Activated CD8-positive, alpha-beta memory T cell treated with anti-CD3 and anti-CD28 coated beads for 24 hours (primary cell): Measurements from ENCODE around the gene LZTR1.
"Not testable (repeated sequence)": the region's sequence is repeated elsewhere in the genome, so short reads cannot be mapped to it uniquely, and the experiment has no call there.

Source experiments
- DNase-seq: peaks from one replicate; pipeline ENCODE4 v3.0.0-alpha.2; 2020

The LZTR1 gene

GRCh38 chr22:20998411-20999336 is 16.6 kb downstream of the LZTR1 start:
- DNase-seq: peak; percentile 62

GRCh38 chr22:20999350-21000206 is 17.5 kb downstream of the LZTR1 start:
- no peak for DNase-seq

- peak; percentile 70 for DNase-seq
Observed at GRCh38 chr22:21000207-21000986, 18.3 kb downstream of the LZTR1 start.

- DNase-seq: no peak
Observed at GRCh38 chr22:21000987-21001600, 19.0 kb downstream of the LZTR1 start.

- DNase-seq: peak; percentile 99
Observed at GRCh38 chr22:21001601-21002325, 19.7 kb downstream of the LZTR1 start, which contains the start of gene THAP7. Gene THAP7, minus strand, starts transcription at chr22:21002118. Its CDS starts 207 bp downstream, at chr22:21001911.

GRCh38 chr22:21003782-21004181 is 21.7 kb downstream of the LZTR1 start:
- DNase-seq: no peak

- not testable (repeated sequence) for DNase-seq
Observed at GRCh38 chr22:21009208-21009607, 27.1 kb downstream of the LZTR1 start.

- no peak for DNase-seq
Observed at GRCh38 chr22:21009638-21010425, 27.7 kb downstream of the LZTR1 start.

GRCh38 chr22:21010426-21011113 is 28.5 kb downstream of the LZTR1 start:
- no peak for DNase-seq

- no peak for DNase-seq
Observed at GRCh38 chr22:21012446-21013407, 30.6 kb downstream of the LZTR1 start.

- DNase-seq: no peak
Observed at GRCh38 chr22:21013657-21014201, 31.6 kb downstream of the LZTR1 start.

GRCh38 chr22:21014202-21014725 is 32.2 kb downstream of the LZTR1 start:
- DNase-seq: peak; percentile 92

- DNase-seq: no peak
Observed at GRCh38 chr22:21014726-21015465, 32.8 kb downstream of the LZTR1 start, which contains the start of gene P2RX6. Gene P2RX6, plus strand, starts transcription at chr22:21015165. Its CDS starts 10 bp downstream, at chr22:21015175.

- DNase-seq: no peak
Observed at GRCh38 chr22:21015466-21016006, 33.4 kb downstream of the LZTR1 start.

- DNase-seq: no peak
Observed at GRCh38 chr22:21016644-21017420, 34.7 kb downstream of the LZTR1 start.

GRCh38 chr22:21018314-21018713 is 36.2 kb downstream of the LZTR1 start:
- no peak for DNase-seq
